Measurements from ENCODE around the gene HFE. TPM values are rescaled to one million over a fixed set of nuclear protein-coding genes. Genes with fewer than 3 reads are reported as not detected.
A peak's percentile ranks its signal among the peaks of the same experiment; 100 is the strongest.
"Not testable (repeated sequence)": the region's sequence is repeated elsewhere in the genome, so short reads cannot be mapped to it uniquely, and the experiment has no call there.

HFE gene
- total RNA-seq, 1 experiment from 2014 or later = 8.0 TPM

- no peak for DNase-seq (ENCODE audit: low spot score)
- in situ Hi-C loops (cut with HindIII; ENCODE audit: low sequenced_read_pairs) = no loop called here
Observed at GRCh38 chr6:26104457-26105108, 17.4 kb downstream of the HFE start.

DNA sequence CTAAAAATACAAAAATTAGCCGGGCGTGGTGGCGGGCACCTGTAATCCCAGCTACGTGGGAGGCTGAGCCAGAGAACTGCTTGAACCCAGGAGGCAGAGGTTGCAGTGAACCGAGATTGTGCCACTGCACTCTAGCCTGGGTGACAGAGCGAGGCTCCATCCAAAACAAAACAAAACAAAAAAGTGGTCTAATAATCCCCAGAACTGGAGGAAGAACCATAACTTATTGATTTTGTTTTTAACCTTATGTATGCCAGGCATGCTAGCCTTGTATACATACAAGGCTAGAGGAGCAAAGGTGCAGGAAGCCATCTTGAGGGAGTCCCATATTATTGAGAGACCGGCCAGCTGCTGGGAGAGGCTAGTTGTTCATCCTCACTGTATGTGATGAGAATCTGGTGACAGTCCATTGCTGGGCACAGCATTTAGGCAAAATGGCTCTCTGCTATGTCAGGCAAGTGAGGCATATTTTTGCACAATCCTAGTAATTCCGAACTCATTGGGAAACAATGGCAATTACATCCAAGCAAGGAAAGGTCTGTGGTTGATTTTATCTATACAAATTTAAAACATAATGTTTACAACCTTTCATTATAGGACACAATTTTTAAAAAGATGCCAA is 18.0 kb downstream of the HFE start:
- DNase-seq (ENCODE audit: low spot score) = no peak
- in situ Hi-C loops (cut with HindIII; ENCODE audit: low sequenced_read_pairs) = no loop called here

DNA sequence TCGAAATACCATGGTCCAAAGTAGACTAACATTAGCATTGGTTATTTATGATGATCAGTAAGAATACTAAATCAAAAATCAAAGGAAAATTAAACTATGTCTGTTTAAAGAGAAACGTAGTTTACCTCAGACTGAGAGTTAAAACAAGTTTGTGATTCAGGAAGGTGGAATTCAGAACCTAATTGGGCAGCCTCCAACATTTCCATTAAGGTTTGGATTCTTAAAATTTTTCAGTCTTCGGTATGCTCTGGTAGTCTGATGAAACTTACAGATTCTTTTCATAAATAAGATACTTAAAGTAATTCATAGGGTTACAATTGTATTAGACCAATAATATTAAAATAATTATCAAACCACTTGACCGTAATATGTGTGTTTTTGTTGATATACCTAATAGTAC is 18.6 kb downstream of the HFE start:
- in situ Hi-C loops (cut with HindIII; ENCODE audit: low sequenced_read_pairs) = no loop called here
- no peak for DNase-seq (ENCODE audit: low spot score)

DNA sequence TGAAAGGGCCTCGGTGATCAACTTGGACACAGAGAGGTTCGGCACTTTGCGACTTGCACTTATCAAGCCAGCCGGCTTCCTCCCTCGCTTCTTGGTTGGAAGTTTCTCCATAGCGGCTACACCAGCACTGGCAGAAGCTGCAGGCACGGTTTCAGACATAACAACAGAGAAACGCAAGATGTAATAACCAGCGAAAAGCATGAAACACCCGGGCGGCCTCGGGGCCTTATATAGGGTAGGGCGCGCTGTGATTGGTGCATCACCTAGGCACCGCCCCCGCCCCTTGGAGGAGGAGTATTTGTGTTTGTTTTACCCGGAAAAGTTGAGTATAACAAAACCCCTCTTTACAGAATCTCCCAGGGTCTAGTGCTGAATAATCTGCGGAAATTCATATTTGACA is 20.7 kb downstream of the HFE start:
- in situ Hi-C loops (cut with HindIII; ENCODE audit: low sequenced_read_pairs) = no loop called here

DNA sequence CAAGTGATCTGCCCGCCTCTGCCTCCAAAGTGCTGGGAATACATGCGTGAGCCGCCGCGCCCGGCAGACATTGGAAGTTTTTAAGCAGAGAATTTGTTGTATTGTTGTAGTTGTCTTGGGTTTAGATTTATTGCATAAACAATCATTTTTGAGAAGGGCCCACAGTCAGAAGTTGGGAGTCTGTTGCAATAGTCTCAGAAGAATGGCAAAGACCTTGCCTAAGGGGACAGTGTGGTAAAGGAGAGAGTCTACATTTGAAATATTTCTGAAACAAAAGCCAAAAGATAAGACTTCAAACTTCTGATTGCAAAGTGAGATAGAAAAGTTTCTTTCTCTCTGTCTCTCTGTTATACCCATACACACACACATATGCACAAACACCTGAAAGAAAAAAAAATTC is 22.5 kb downstream of the HFE start:
- DNase-seq (ENCODE audit: low spot score) = no peak

More for the DNA sequence above, 20.7 kb downstream of the HFE start:
- DNase-seq (ENCODE audit: low spot score) = no peak

GRCh38 chr6:26113570-26113969 is 26.3 kb downstream of the HFE start:
- in situ Hi-C loops (cut with HindIII; ENCODE audit: low sequenced_read_pairs) = no loop called here
- DNase-seq (ENCODE audit: low spot score) = no peak

More for the DNA sequence above, 22.5 kb downstream of the HFE start:
- in situ Hi-C loops (cut with HindIII; ENCODE audit: low sequenced_read_pairs) = no loop called here

- no peak for DNase-seq (ENCODE audit: low spot score)
- in situ Hi-C loops (cut with HindIII; ENCODE audit: low sequenced_read_pairs) = no loop called here
Observed at GRCh38 chr6:26115226-26115625, 28.0 kb downstream of the HFE start.

GRCh38 chr6:26116267-26116666 is 29.0 kb downstream of the HFE start:
- in situ Hi-C loops (cut with HindIII; ENCODE audit: low sequenced_read_pairs) = no loop called here
- DNase-seq (ENCODE audit: low spot score) = no peak

- in situ Hi-C loops (cut with HindIII; ENCODE audit: low sequenced_read_pairs) = no loop called here
- DNase-seq (ENCODE audit: low spot score) = no peak
Observed at GRCh38 chr6:26118999-26119398, 31.8 kb downstream of the HFE start.

DNA sequence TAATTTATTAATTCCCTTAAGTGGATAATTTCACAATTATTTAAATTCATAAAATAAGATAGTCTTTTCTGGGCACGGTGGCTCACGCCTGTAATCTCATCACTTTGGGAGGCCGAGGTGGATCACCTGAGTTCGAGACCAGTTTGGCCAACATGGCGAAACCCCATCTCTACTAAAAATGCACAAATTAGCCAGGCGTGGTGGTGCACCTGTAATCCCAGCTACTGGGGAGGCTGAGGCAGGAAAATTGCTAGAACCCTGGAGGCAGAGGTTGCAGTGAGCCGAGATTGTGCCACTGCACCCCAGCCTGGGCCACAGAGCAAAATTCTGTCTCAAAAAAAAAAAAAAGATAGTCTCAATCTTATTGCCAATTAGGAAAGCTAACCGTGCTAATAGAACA is 32.9 kb downstream of the HFE start:
- in situ Hi-C loops (cut with HindIII; ENCODE audit: low sequenced_read_pairs); DNase-seq (ENCODE audit: low spot score): not testable (repeated sequence)

GRCh38 chr6:26120807-26121140 is 33.5 kb downstream of the HFE start:
- in situ Hi-C loops (cut with HindIII; ENCODE audit: low sequenced_read_pairs) = no loop called here
- no peak for DNase-seq (ENCODE audit: low spot score)

GRCh38 chr6:26121141-26122004 is 34.1 kb downstream of the HFE start:
- in situ Hi-C loops (cut with HindIII; ENCODE audit: low sequenced_read_pairs) = no loop called here
- DNase-seq (ENCODE audit: low spot score) = no peak

GRCh38 chr6:26122005-26122388 is 34.8 kb downstream of the HFE start:
- in situ Hi-C loops (cut with HindIII; ENCODE audit: low sequenced_read_pairs) = no loop called here
- no peak for DNase-seq (ENCODE audit: low spot score)

GRCh38 chr6:26122402-26122792 is 35.2 kb downstream of the HFE start:
- in situ Hi-C loops (cut with HindIII; ENCODE audit: low sequenced_read_pairs) = no loop called here
- DNase-seq (ENCODE audit: low spot score) = no peak

- in situ Hi-C loops (cut with HindIII; ENCODE audit: low sequenced_read_pairs) = no loop called here
- peak; percentile 99 for DNase-seq (ENCODE audit: low spot score)
Observed at GRCh38 chr6:26122793-26123674, 35.8 kb downstream of the HFE start.

GRCh38 chr6:26123675-26123946 is 36.4 kb downstream of the HFE start:
- no peak for DNase-seq (ENCODE audit: low spot score)
- in situ Hi-C loops (cut with HindIII; ENCODE audit: low sequenced_read_pairs) = no loop called here

- DNase-seq (ENCODE audit: low spot score) = peak; percentile 99
- in situ Hi-C loops (cut with HindIII; ENCODE audit: low sequenced_read_pairs) = no loop called here
Observed at GRCh38 chr6:26123947-26124780, 36.9 kb downstream of the HFE start.

GRCh38 chr6:26124781-26125685 is 37.8 kb downstream of the HFE start:
- DNase-seq (ENCODE audit: low spot score) = peak; percentile 50
- in situ Hi-C loops (cut with HindIII; ENCODE audit: low sequenced_read_pairs) = no loop called here

Measured in G401 (cell line).